Stimulated activated naive CD8-positive, alpha-beta T cell treated with anti-CD3 and anti-CD28 coated beads, Interleukin-15, amount 100 ng/mL, for 72 hours (primary cell): Measurements from ENCODE around the gene IQSEC3.
A peak's percentile ranks its signal among the peaks of the same experiment; 100 is the strongest.

ENCODE experiments used
- ATAC-seq: fragments of 150-1000 bp; cut with Tn5 transposase; 2 replicates; pipeline ENCODE4 v1.10.0; 2021; ENCODE audit warnings: mild to moderate bottlenecking, moderate library complexity
- DNase-seq, 2 donors: peaks; one replicate each; pipeline ENCODE4 v3.0.0; 2021 to 2022
- H3K27ac Mint-ChIP-seq, 2 donors: one replicate each; pipeline ENCODE4 v1.8.0; 2022; ENCODE audit warnings: mild to moderate bottlenecking in 2 of 2, mixed read lengths in 2 of 2, moderate library complexity in 2 of 2
- H3K27me3 Mint-ChIP-seq: one replicate; pipeline ENCODE4 v1.8.0; 2022; ENCODE audit warnings: mixed read lengths
- H3K4me1 Mint-ChIP-seq: one replicate; pipeline ENCODE4 v1.8.0; 2022; ENCODE audit warnings: mild to moderate bottlenecking, mixed read lengths
- H3K4me3 Mint-ChIP-seq, 2 donors: one replicate each; pipeline ENCODE4 v1.8.0; 2022; ENCODE audit warnings: mild to moderate bottlenecking in 2 of 2, mixed read lengths in 2 of 2, moderate library complexity in 1 of 2
- H3K9me3 Mint-ChIP-seq, 2 donors: one replicate each; pipeline ENCODE4 v1.8.0; 2022; ENCODE audit warnings: mixed read lengths in 2 of 2

The IQSEC3 gene

GRCh38 chr12:167959-168600 is 101.5 kb downstream of the IQSEC3 start:
- Mint-ChIP-seq H3K4me3 (no peak overlapping the region), H3K27me3 (peaks cover 31% of the 10 kb centered on the region), H3K9me3 (no peaks in the 10 kb centered on the region), H3K27ac (no peak overlapping the region), H3K4me1 (peaks cover 17% of the 10 kb centered on the region)
- ATAC-seq: no peak
- no peak for DNase-seq

- peaks cover 34% of the 10 kb centered on the region for H3K27me3 Mint-ChIP-seq
- peak; percentile 22 for ATAC-seq
- peaks cover 17% of the 10 kb centered on the region for H3K4me1 Mint-ChIP-seq
- peak overlapping the region in 1 of 2 donors; percentile 17 for H3K4me3 Mint-ChIP-seq
- H3K27ac Mint-ChIP-seq: no peak overlapping the region
- DNase-seq: no peak
- H3K9me3 Mint-ChIP-seq: no peaks in the 10 kb centered on the region
Measured at GRCh38 chr12:168763-169525, 102.4 kb downstream of the IQSEC3 start.

GRCh38 chr12:169528-170370 is 103.2 kb downstream of the IQSEC3 start:
- Mint-ChIP-seq H3K9me3 (no peaks in the 10 kb centered on the region), H3K27me3 (peaks cover 34% of the 10 kb centered on the region), H3K27ac (peak overlapping the region in 1 of 2 donors; percentile 15), H3K4me3 (peak overlapping the region in 1 of 2 donors; percentile 40), H3K4me1 (peaks cover 17% of the 10 kb centered on the region)
- ATAC-seq (peak; percentile 27), DNase-seq (no peak)

GRCh38 chr12:170371-171225 is 104.0 kb downstream of the IQSEC3 start:
- Mint-ChIP-seq H3K27ac (no peak overlapping the region), H3K9me3 (no peaks in the 10 kb centered on the region), H3K4me1 (peaks cover 17% of the 10 kb centered on the region), H3K4me3 (no peak overlapping the region), H3K27me3 (peaks cover 34% of the 10 kb centered on the region)
- DNase-seq (no peak), ATAC-seq (no peak)

GRCh38 chr12:171276-171675 is 104.7 kb downstream of the IQSEC3 start:
- no peak overlapping the region for H3K4me3 Mint-ChIP-seq
- H3K27ac Mint-ChIP-seq: no peak overlapping the region
- peaks cover 34% of the 10 kb centered on the region for H3K27me3 Mint-ChIP-seq
- no peak for ATAC-seq
- H3K9me3 Mint-ChIP-seq: no peaks in the 10 kb centered on the region
- H3K4me1 Mint-ChIP-seq: peaks cover 17% of the 10 kb centered on the region
- no peak for DNase-seq

GRCh38 chr12:171743-172676 is 105.4 kb downstream of the IQSEC3 start:
- Mint-ChIP-seq H3K27me3 (peaks cover 33% of the 10 kb centered on the region), H3K4me3 (no peak overlapping the region), H3K9me3 (no peaks in the 10 kb centered on the region), H3K27ac (no peak overlapping the region), H3K4me1 (peaks cover 17% of the 10 kb centered on the region)
- no peak for ATAC-seq
- no peak for DNase-seq

- H3K4me3 Mint-ChIP-seq: no peak overlapping the region
- ATAC-seq (no peak), DNase-seq (no peak)
- peak overlapping the region in 1 of 2 donors; percentile 5 for H3K27ac Mint-ChIP-seq
- peaks cover 17% of the 10 kb centered on the region for H3K4me1 Mint-ChIP-seq
- H3K27me3 Mint-ChIP-seq: peaks cover 28% of the 10 kb centered on the region
- no peaks in the 10 kb centered on the region for H3K9me3 Mint-ChIP-seq
Measured at GRCh38 chr12:172732-173161, 106.2 kb downstream of the IQSEC3 start.

- DNase-seq (no peak), ATAC-seq (no peak)
- Mint-ChIP-seq H3K4me1 (peaks cover 10% of the 10 kb centered on the region), H3K9me3 (no peaks in the 10 kb centered on the region), H3K4me3 (no peak overlapping the region), H3K27me3 (peaks cover 36% of the 10 kb centered on the region), H3K27ac (no peak overlapping the region)
Measured at GRCh38 chr12:174124-174523, 107.6 kb downstream of the IQSEC3 start.

- Mint-ChIP-seq H3K27me3 (peaks cover 33% of the 10 kb centered on the region), H3K27ac (no peak overlapping the region), H3K9me3 (no peaks in the 10 kb centered on the region), H3K4me1 (peaks cover 6% of the 10 kb centered on the region), H3K4me3 (no peak overlapping the region)
- DNase-seq: no peak
- ATAC-seq: peak; percentile 27
Measured at GRCh38 chr12:174596-174995, 108.0 kb downstream of the IQSEC3 start.

- no peak for DNase-seq
- Mint-ChIP-seq H3K4me1 (peaks cover 5% of the 10 kb centered on the region), H3K27ac (no peak overlapping the region), H3K9me3 (no peaks in the 10 kb centered on the region), H3K27me3 (peaks cover 29% of the 10 kb centered on the region), H3K4me3 (no peak overlapping the region)
- ATAC-seq: no peak
Measured at GRCh38 chr12:175250-175649, 108.7 kb downstream of the IQSEC3 start.

- Mint-ChIP-seq H3K4me3 (no peak overlapping the region), H3K27ac (no peak overlapping the region), H3K9me3 (no peaks in the 10 kb centered on the region), H3K27me3 (peaks cover 29% of the 10 kb centered on the region), H3K4me1 (peaks cover 10% of the 10 kb centered on the region)
- ATAC-seq: no peak
- no peak for DNase-seq
Measured at GRCh38 chr12:175759-176158, 109.2 kb downstream of the IQSEC3 start.

- peaks cover 10% of the 10 kb centered on the region for H3K4me1 Mint-ChIP-seq
- no peaks in the 10 kb centered on the region for H3K9me3 Mint-ChIP-seq
- H3K4me3 Mint-ChIP-seq: no peak overlapping the region
- peaks cover 29% of the 10 kb centered on the region for H3K27me3 Mint-ChIP-seq
- ATAC-seq (no peak), DNase-seq (no peak)
- no peak overlapping the region for H3K27ac Mint-ChIP-seq
Measured at GRCh38 chr12:176321-177181, 110.0 kb downstream of the IQSEC3 start.

GRCh38 chr12:177336-177979 is 110.9 kb downstream of the IQSEC3 start:
- H3K27me3 Mint-ChIP-seq: peaks cover 27% of the 10 kb centered on the region
- H3K4me3 Mint-ChIP-seq: no peak overlapping the region
- H3K9me3 Mint-ChIP-seq: no peaks in the 10 kb centered on the region
- ATAC-seq (no peak), DNase-seq (no peak)
- no peak overlapping the region for H3K27ac Mint-ChIP-seq
- peaks cover 10% of the 10 kb centered on the region for H3K4me1 Mint-ChIP-seq
